NCI-H2081 (cell line): ENCODE data around the gene CARS1.
"Not testable (repeated sequence)": the region's sequence is repeated elsewhere in the genome, so short reads cannot be mapped to it uniquely, and the experiment has no call there.

Experiments used
- DNase-seq, 2 experiments: peaks; one replicate each; lab custom pipeline; 2025; lab: John Stamatoyannopoulos, UW

Gene CARS1

GRCh38 chr11:3089236-3090061, 32.2 kb upstream of the CARS1 start:
- no peak for DNase-seq

- no peak for DNase-seq
Observed at GRCh38 chr11:3088806-3089205, 31.6 kb upstream of the CARS1 start.

GRCh38 chr11:3087821-3088800, 30.9 kb upstream of the CARS1 start:
- DNase-seq: no peak

GRCh38 chr11:3087373-3087772, 30.1 kb upstream of the CARS1 start:
- no peak for DNase-seq

- DNase-seq: no peak
Observed at GRCh38 chr11:3086671-3087150, 29.5 kb upstream of the CARS1 start.

- no peak for DNase-seq
Observed at GRCh38 chr11:3086114-3086513, 28.9 kb upstream of the CARS1 start.

GRCh38 chr11:3085052-3085451, 27.8 kb upstream of the CARS1 start:
- no peak for DNase-seq

GRCh38 chr11:3083321-3083720, 26.1 kb upstream of the CARS1 start:
- DNase-seq: no peak

- no peak for DNase-seq
Observed at GRCh38 chr11:3081386-3081751, 24.1 kb upstream of the CARS1 start.

- DNase-seq: no peak
Observed at GRCh38 chr11:3080733-3081385, 23.6 kb upstream of the CARS1 start.

- no peak for DNase-seq
Observed at GRCh38 chr11:3080104-3080503, 22.9 kb upstream of the CARS1 start.

- DNase-seq: no peak
Observed at GRCh38 chr11:3077846-3078440, 20.7 kb upstream of the CARS1 start.

- DNase-seq: no peak
Observed at GRCh38 chr11:3077189-3077836, 20.1 kb upstream of the CARS1 start.

GRCh38 chr11:3074912-3075589, 17.8 kb upstream of the CARS1 start:
- DNase-seq: peak; percentile 45 to 83

GRCh38 chr11:3073029-3073435, 15.8 kb upstream of the CARS1 start:
- DNase-seq: no peak

- no peak for DNase-seq
Observed at GRCh38 chr11:3069425-3069824, 12.2 kb upstream of the CARS1 start.

GRCh38 chr11:3066308-3066707, 9.1 kb upstream of the CARS1 start:
- not testable (repeated sequence) for DNase-seq

GRCh38 chr11:3064709-3065108, 7.5 kb upstream of the CARS1 start:
- not testable (repeated sequence) for DNase-seq

GRCh38 chr11:3063876-3064275, 6.7 kb upstream of the CARS1 start:
- not testable (repeated sequence) for DNase-seq

- DNase-seq: not testable (repeated sequence)
Observed at GRCh38 chr11:3063432-3063831, 6.2 kb upstream of the CARS1 start.
